Progenitor cell of endocrine pancreas (in vitro differentiated cells): ENCODE results near the gene STOX2. TPM values are rescaled to one million over a fixed set of nuclear protein-coding genes. Genes with fewer than 3 reads are reported as not detected.

Source experiments
- DNase-seq: peaks from one replicate; pipeline ENCODE4 v3.0.0; 2021; ENCODE audit warnings: low spot score; ENCODE audit not compliant: unreplicated experiment
- H3K27ac Mint-ChIP-seq: 2 replicates; pipeline ENCODE4 v1.8.0; 2021; ENCODE audit warnings: mild to moderate bottlenecking, moderate library complexity, mixed read lengths
- H3K27me3 Mint-ChIP-seq: 2 replicates; pipeline ENCODE4 v1.8.0; 2021; ENCODE audit warnings: mixed read lengths
- H3K36me3 Mint-ChIP-seq: 2 replicates; pipeline ENCODE4 v1.8.0; 2022; ENCODE audit warnings: mixed read lengths; ENCODE audit not compliant: insufficient read depth
- H3K4me1 Mint-ChIP-seq: 2 replicates; pipeline ENCODE4 v1.8.0; 2021; ENCODE audit warnings: low read depth, mixed read lengths
- H3K4me3 Mint-ChIP-seq: 2 replicates; pipeline ENCODE4 v1.8.0; 2021; ENCODE audit warnings: low read depth, mild to moderate bottlenecking, moderate library complexity, mixed read lengths
- H3K9me3 Mint-ChIP-seq: 2 replicates; pipeline ENCODE4 v1.8.0; 2021; ENCODE audit warnings: low read depth, mixed read lengths
- CTCF ChIP-seq: fragments of 200-600 bp; sonication (generic); IDR thresholded peaks from one replicate; pipeline ENCODE4 v1.5.0; 2021; ENCODE audit warnings: antibody characterized with exemption, mild to moderate bottlenecking; ENCODE audit not compliant: unreplicated experiment
- total RNA-seq: library from RNA; stranded (reverse); gene quantifications from 2 replicates; pipeline ENCODE4 v1.2.1, GENCODE V29; 2021

STOX2 gene
- total RNA-seq, 1 donor from 2014 or later = 21.9 TPM

GRCh38 chr4:184010696-184011095, 105.6 kb downstream of the STOX2 start:
- H3K4me1 Mint-ChIP-seq = peaks cover 23% of the 10 kb centered on the region
- no peaks in the 10 kb centered on the region for H3K27me3 Mint-ChIP-seq
- DNase-seq = no peak
- no peak for TF ChIP-seq CTCF
- peaks cover 31% of the 10 kb centered on the region for H3K36me3 Mint-ChIP-seq
- no peak overlapping the region for H3K4me3 Mint-ChIP-seq
- peaks cover 2% of the 10 kb centered on the region for H3K9me3 Mint-ChIP-seq
- H3K27ac Mint-ChIP-seq = no peak overlapping the region

- Mint-ChIP-seq H3K4me1 (peaks cover 23% of the 10 kb centered on the region), H3K27ac (peak overlapping the region; percentile 23), H3K36me3 (peaks cover 30% of the 10 kb centered on the region), H3K27me3 (no peaks in the 10 kb centered on the region), H3K9me3 (no peaks in the 10 kb centered on the region), H3K4me3 (peak overlapping the region; percentile 4)
- TF ChIP-seq CTCF = no peak
- DNase-seq = no peak
Measured at GRCh38 chr4:184011826-184012380, 106.8 kb downstream of the STOX2 start.

DNA sequence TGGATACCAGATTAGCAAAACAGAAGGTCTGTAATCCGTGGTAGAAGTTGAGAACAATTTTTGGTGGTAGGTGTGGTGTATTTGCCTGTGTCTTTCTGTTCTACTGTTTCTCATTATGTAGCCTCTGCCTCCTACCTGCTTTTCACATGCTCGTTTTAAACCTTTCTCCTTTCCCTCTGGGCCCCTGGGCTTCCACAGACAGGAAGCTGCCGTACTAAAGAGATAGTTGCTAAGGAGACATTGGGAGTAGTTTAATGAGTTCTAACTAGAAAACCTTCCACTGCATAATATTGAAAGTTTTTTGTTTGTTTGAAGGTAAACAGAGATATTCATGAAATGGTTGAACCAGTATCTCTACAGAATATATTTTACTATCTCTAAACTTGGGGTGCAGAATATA, 107.8 kb downstream of the STOX2 start:
- H3K9me3 Mint-ChIP-seq = no peaks in the 10 kb centered on the region
- H3K27ac Mint-ChIP-seq = peak overlapping the region; percentile 91
- peak overlapping the region; percentile 58 for H3K4me3 Mint-ChIP-seq
- H3K27me3 Mint-ChIP-seq = no peaks in the 10 kb centered on the region
- peaks cover 29% of the 10 kb centered on the region for H3K36me3 Mint-ChIP-seq
- no peak for TF ChIP-seq CTCF
- H3K4me1 Mint-ChIP-seq = peaks cover 26% of the 10 kb centered on the region
- no peak for DNase-seq

GRCh38 chr4:184014301-184014700, 109.2 kb downstream of the STOX2 start:
- H3K36me3 Mint-ChIP-seq = peaks cover 19% of the 10 kb centered on the region
- DNase-seq = no peak
- no peaks in the 10 kb centered on the region for H3K27me3 Mint-ChIP-seq
- no peak for TF ChIP-seq CTCF
- H3K9me3 Mint-ChIP-seq = no peaks in the 10 kb centered on the region
- no peak overlapping the region for H3K27ac Mint-ChIP-seq
- no peak overlapping the region for H3K4me3 Mint-ChIP-seq
- peaks cover 26% of the 10 kb centered on the region for H3K4me1 Mint-ChIP-seq

GRCh38 chr4:184016759-184017668, 111.9 kb downstream of the STOX2 start:
- Mint-ChIP-seq H3K27ac (no peak overlapping the region), H3K27me3 (no peaks in the 10 kb centered on the region), H3K4me3 (no peak overlapping the region), H3K36me3 (peaks cover 10% of the 10 kb centered on the region), H3K4me1 (peaks cover 19% of the 10 kb centered on the region), H3K9me3 (no peaks in the 10 kb centered on the region)
- TF ChIP-seq CTCF = no peak
- DNase-seq = no peak
